ENCODE measurements around the gene TAF9. TPM values are rescaled to one million over a fixed set of nuclear protein-coding genes. Genes with fewer than 3 reads are reported as not detected.

Gene TAF9
- total and polyA plus RNA-seq, 2 of the 13 experiments (the other 11 are each of a cell fraction or from before 2014, with no cell fraction given) = 113 to 218 TPM

- no peak; the same call in 1 of the 2 replicates for TF ChIP-seq JDP2 (CRISPR knock-in tag; IDR thresholded peaks at IDR 0.05; ENCODE audit: borderline replicate concordance)
- no peak for TF ChIP-seq ZNF496 (CRISPR knock-in tag; IDR thresholded peaks at IDR 0.05; ENCODE audit: insufficient replicate concordance)
- TF ChIP-seq AHDC1 (CRISPR knock-in tag; IDR thresholded peaks at IDR 0.05; ENCODE audit: borderline replicate concordance) = 0 out of 2 replicates have a peak, but pooled peaks have one; percentile 49
- TF ChIP-seq ZFP90 (CRISPR knock-in tag; IDR thresholded peaks at IDR 0.05; ENCODE audit: borderline replicate concordance) = peak; percentile 41; the same call in 1 of the 2 replicates
- TF ChIP-seq CC2D1A (CRISPR knock-in tag; IDR thresholded peaks at IDR 0.05) = no peak
- no peak for TF ChIP-seq ZBTB8A (CRISPR knock-in tag; IDR thresholded peaks at IDR 0.05; ENCODE audit: borderline replicate concordance, low read depth)
- TF ChIP-seq DNMT1 (CRISPR knock-in tag; IDR thresholded peaks at IDR 0.05) = 0 out of 2 replicates have a peak, but pooled peaks have one; percentile 20
- no peak for TF ChIP-seq BCLAF1 (IDR thresholded peaks at IDR 0.05)
- no peak for TF ChIP-seq GATA4 (IDR thresholded peaks at IDR 0.05; ENCODE audit: borderline replicate concordance, low read depth)
- TF ChIP-seq POGK (CRISPR knock-in tag; conservative IDR thresholded peaks at IDR 0.05) = peak; percentile 75
- TF ChIP-seq U2AF2 (IDR thresholded peaks at IDR 0.05; ENCODE audit: low read depth, low read length) = no peak
- TF ChIP-seq NCOA2 (CRISPR knock-in tag; IDR thresholded peaks at IDR 0.05) = no peak; the same call in 1 of the 2 replicates
- peak; percentile 78; the same call in 1 of the 2 replicates for TF ChIP-seq ZGPAT (CRISPR knock-in tag; IDR thresholded peaks at IDR 0.05)
- TF ChIP-seq NFIB (CRISPR knock-in tag; IDR thresholded peaks at IDR 0.05; ENCODE audit: borderline replicate concordance) = no peak
- TF ChIP-seq NR2F1 (CRISPR knock-in tag; IDR thresholded peaks at IDR 0.05) = no peak
- no peak for TF ChIP-seq KLF9 (CRISPR knock-in tag; IDR thresholded peaks at IDR 0.05; ENCODE audit: low read depth)
Observed at GRCh38 chr5:69414885-69415583, 45.7 kb upstream of the TAF9 start, which contains the start of gene MARVELD2 (continued).
